Stimulated activated naive CD8-positive, alpha-beta T cell treated with anti-CD3 and anti-CD28 coated beads, Interleukin-15, amount 100 ng/mL, for 72 hours (primary cell): ENCODE results near the gene ERGIC3.

Experiments
- ATAC-seq: fragments of 150-1000 bp; cut with Tn5 transposase; 2 replicates; pipeline ENCODE4 v1.10.0; 2021; ENCODE audit warnings: mild to moderate bottlenecking, moderate library complexity
- DNase-seq, 2 donors: peaks; one replicate each; pipeline ENCODE4 v3.0.0; 2021 to 2022
- H3K27ac Mint-ChIP-seq, 2 donors: one replicate each; pipeline ENCODE4 v1.8.0; 2022; ENCODE audit warnings: mild to moderate bottlenecking in 2 of 2, mixed read lengths in 2 of 2, moderate library complexity in 2 of 2
- H3K27me3 Mint-ChIP-seq: one replicate; pipeline ENCODE4 v1.8.0; 2022; ENCODE audit warnings: mixed read lengths
- H3K4me1 Mint-ChIP-seq: one replicate; pipeline ENCODE4 v1.8.0; 2022; ENCODE audit warnings: mild to moderate bottlenecking, mixed read lengths
- H3K4me3 Mint-ChIP-seq, 2 donors: one replicate each; pipeline ENCODE4 v1.8.0; 2022; ENCODE audit warnings: mild to moderate bottlenecking in 2 of 2, mixed read lengths in 2 of 2, moderate library complexity in 1 of 2
- H3K9me3 Mint-ChIP-seq, 2 donors: one replicate each; pipeline ENCODE4 v1.8.0; 2022; ENCODE audit warnings: mixed read lengths in 2 of 2

Gene ERGIC3

DNA sequence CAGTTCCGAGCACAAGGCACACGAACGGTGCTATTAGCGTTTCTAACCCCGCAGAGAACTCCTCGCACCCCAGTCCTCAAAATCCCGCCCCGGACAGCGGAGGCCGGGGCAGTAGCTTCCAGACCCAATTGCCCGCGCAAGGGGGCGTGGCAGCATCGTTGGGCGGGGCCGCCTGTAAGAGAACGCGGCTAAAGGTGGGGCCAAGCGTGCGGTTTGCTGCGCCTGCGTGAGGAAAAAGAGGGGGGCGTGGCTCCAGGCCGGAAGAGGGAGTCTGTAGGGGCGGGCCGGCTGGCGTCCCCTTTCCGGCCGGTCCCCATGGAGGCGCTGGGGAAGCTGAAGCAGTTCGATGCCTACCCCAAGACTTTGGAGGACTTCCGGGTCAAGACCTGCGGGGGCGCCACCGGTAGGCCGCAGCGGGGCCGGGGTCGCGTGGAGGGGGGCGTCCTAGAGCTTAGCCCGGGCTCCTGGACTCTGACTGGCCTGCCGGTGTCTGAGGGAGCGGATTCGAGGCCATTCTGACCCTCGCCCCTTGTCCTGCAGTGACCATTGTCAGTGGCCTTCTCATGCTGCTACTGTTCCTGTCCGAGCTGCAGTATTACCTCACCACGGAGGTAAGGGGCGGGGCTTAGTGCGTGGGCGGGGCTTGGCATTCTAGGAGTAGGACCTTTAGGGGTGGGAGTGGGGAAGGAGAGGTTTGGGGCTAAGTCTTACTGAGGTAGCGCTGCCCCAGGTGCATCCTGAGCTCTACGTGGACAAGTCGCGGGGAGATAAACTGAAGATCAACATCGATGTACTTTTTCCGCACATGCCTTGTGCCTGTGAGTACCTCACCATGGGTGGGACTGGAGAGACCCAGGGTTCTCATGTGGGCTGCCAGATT lies at the start of gene ERGIC3:
TSS of gene ERGIC3 (plus strand) at position 296 of the 880 bp plus-strand sequence. CDS start at position 316, 20 bp downstream.
- Mint-ChIP-seq H3K4me3 (peak within 1 kb of the TSS; percentile 92 to 93), H3K27ac (peak within 1 kb of the TSS; percentile 97), H3K9me3 (no peaks in the 10 kb centered on the region), H3K27me3 (no peaks in the 10 kb centered on the region), H3K4me1 (peaks cover 13% of the 10 kb centered on the region)
- DNase-seq (peak; percentile 97 to 98), ATAC-seq (peak; percentile 99)

GRCh38 chr20:35492352-35492751 lies 49.5 kb upstream of the ERGIC3 start:
- DNase-seq (no peak), ATAC-seq (no peak)
- peaks cover 46% of the 10 kb centered on the region for H3K4me1 Mint-ChIP-seq
- peak overlapping the region; percentile 89 to 99 for H3K27ac Mint-ChIP-seq
- no peaks in the 10 kb centered on the region for H3K9me3 Mint-ChIP-seq
- no peaks in the 10 kb centered on the region for H3K27me3 Mint-ChIP-seq
- peak overlapping the region; percentile 92 to 100 for H3K4me3 Mint-ChIP-seq

DNA sequence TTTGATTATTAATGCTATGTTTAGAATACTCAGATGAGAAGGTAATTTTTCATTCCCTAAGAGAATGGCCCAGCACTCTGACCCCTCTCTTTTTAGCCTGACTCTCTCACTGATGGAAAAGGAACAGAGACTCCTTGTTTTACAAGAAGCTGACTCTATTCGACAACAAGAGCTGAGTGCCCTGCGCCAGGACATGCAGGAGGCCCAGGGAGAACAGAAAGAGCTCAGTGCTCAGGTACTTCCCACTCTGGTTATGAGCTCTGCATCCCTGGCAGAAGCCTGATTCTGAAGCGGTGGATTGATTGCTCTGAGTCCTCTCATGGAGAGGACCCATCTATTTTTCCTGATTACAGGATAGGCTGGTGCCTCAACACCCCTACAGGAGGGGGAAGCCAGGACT lies 45.4 kb upstream of the ERGIC3 start:
- peaks cover 18% of the 10 kb centered on the region for H3K4me1 Mint-ChIP-seq
- ATAC-seq (no peak), DNase-seq (no peak)
- H3K4me3 Mint-ChIP-seq = no peak overlapping the region
- H3K27me3 Mint-ChIP-seq = no peaks in the 10 kb centered on the region
- H3K9me3 Mint-ChIP-seq = no peaks in the 10 kb centered on the region
- H3K27ac Mint-ChIP-seq = no peak overlapping the region

- Mint-ChIP-seq H3K27ac (peak overlapping the region in 1 of 2 donors; percentile 55), H3K4me1 (peaks cover 14% of the 10 kb centered on the region), H3K27me3 (no peaks in the 10 kb centered on the region), H3K4me3 (no peak overlapping the region), H3K9me3 (no peaks in the 10 kb centered on the region)
- DNase-seq (no peak), ATAC-seq (no peak)
These were observed 44.6 kb upstream of the ERGIC3 start for GRCh38 chr20:35497320-35497719.

GRCh38 chr20:35497780-35498189 lies 44.1 kb upstream of the ERGIC3 start:
- H3K4me3 Mint-ChIP-seq = no peak overlapping the region
- no peaks in the 10 kb centered on the region for H3K9me3 Mint-ChIP-seq
- H3K4me1 Mint-ChIP-seq = peaks cover 11% of the 10 kb centered on the region
- ATAC-seq = no peak
- no peaks in the 10 kb centered on the region for H3K27me3 Mint-ChIP-seq
- DNase-seq = no peak
- H3K27ac Mint-ChIP-seq = peak overlapping the region in 1 of 2 donors; percentile 55

DNA sequence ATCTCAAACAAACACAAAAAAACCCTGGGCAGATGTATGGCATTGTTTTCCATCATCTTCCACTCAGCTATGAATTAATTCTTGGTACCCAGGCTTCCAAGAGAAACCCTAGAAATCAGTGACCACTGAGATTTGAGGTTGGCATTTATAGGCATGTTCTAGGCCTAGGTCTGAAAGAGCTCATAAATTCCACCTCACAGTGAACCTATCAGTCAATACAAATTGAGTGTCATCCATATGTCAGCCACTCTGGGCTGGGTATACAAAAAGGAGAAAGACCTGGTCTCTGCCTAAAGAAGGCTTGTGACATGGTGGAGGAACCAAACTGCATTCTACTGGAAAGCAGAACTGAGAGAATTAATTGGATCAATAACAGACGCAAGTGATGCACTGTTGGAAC lies 42.6 kb upstream of the ERGIC3 start:
- Mint-ChIP-seq H3K4me3 (no peak overlapping the region), H3K27ac (no peak overlapping the region), H3K27me3 (no peaks in the 10 kb centered on the region), H3K9me3 (no peaks in the 10 kb centered on the region), H3K4me1 (peaks cover 21% of the 10 kb centered on the region)
- ATAC-seq (no peak), DNase-seq (no peak)

DNA sequence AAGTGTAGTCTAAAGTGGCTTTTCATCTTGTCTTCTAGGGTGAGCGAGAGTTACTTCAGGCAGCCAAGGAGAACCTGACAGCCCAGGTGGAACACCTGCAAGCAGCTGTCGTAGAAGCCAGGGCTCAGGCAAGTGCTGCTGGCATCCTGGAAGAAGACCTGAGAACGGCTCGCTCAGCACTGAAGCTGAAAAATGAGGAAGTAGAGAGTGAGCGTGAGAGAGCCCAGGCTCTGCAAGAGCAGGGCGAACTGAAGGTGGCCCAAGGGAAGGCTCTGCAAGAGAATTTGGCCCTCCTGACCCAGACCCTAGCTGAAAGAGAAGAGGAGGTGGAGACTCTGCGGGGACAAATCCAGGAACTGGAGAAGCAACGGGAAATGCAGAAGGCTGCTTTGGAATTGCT lies 39.5 kb upstream of the ERGIC3 start:
- no peaks in the 10 kb centered on the region for H3K9me3 Mint-ChIP-seq
- no peaks in the 10 kb centered on the region for H3K27me3 Mint-ChIP-seq
- H3K27ac Mint-ChIP-seq = peak overlapping the region in 1 of 2 donors; percentile 46
- no peak overlapping the region for H3K4me3 Mint-ChIP-seq
- peaks cover 49% of the 10 kb centered on the region for H3K4me1 Mint-ChIP-seq
- DNase-seq (no peak), ATAC-seq (no peak)

GRCh38 chr20:35503281-35503680 lies 38.6 kb upstream of the ERGIC3 start:
- H3K4me1 Mint-ChIP-seq = peaks cover 50% of the 10 kb centered on the region
- no peaks in the 10 kb centered on the region for H3K27me3 Mint-ChIP-seq

GRCh38 chr20:35503841-35504561 lies 37.9 kb upstream of the ERGIC3 start:
- H3K4me3 Mint-ChIP-seq = no peak overlapping the region
- H3K4me1 Mint-ChIP-seq = peaks cover 50% of the 10 kb centered on the region
- DNase-seq = no peak
- no peaks in the 10 kb centered on the region for H3K9me3 Mint-ChIP-seq
- peak overlapping the region; percentile 48 to 79 for H3K27ac Mint-ChIP-seq
- no peak for ATAC-seq
- H3K27me3 Mint-ChIP-seq = no peaks in the 10 kb centered on the region

More at GRCh38 chr20:35503281-35503680, 38.6 kb upstream of the ERGIC3 start:
- DNase-seq (no peak), ATAC-seq (no peak)
- no peaks in the 10 kb centered on the region for H3K9me3 Mint-ChIP-seq
- H3K27ac Mint-ChIP-seq = peak overlapping the region in 1 of 2 donors; percentile 90
- no peak overlapping the region for H3K4me3 Mint-ChIP-seq

DNA sequence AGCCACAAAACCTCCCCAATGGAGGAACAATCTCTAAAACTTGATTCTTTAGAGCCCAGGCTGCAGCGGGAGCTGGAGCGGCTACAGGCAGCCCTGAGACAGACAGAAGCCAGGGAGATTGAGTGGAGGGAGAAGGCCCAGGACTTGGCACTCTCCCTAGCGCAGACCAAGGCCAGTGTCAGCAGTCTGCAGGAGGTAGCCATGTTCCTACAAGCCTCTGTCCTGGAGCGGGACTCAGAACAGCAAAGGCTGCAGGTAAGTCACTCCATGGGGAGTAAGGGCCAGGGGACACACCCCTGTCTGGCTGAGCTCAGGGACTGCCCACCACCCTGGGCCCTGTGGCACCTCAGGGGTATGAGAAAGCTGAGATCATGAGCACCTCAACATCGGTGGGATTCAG lies 37.1 kb upstream of the ERGIC3 start:
- no peak for DNase-seq
- H3K27ac Mint-ChIP-seq = peak overlapping the region in 1 of 2 donors; percentile 61
- H3K9me3 Mint-ChIP-seq = no peaks in the 10 kb centered on the region
- no peak overlapping the region for H3K4me3 Mint-ChIP-seq
- H3K4me1 Mint-ChIP-seq = peaks cover 50% of the 10 kb centered on the region
- H3K27me3 Mint-ChIP-seq = no peaks in the 10 kb centered on the region
- ATAC-seq = no peak

- H3K9me3 Mint-ChIP-seq = no peaks in the 10 kb centered on the region
- no peak for DNase-seq
- ATAC-seq = peak; percentile 40
- peak overlapping the region in 1 of 2 donors; percentile 60 for H3K27ac Mint-ChIP-seq
- no peaks in the 10 kb centered on the region for H3K27me3 Mint-ChIP-seq
- H3K4me3 Mint-ChIP-seq = no peak overlapping the region
- peaks cover 50% of the 10 kb centered on the region for H3K4me1 Mint-ChIP-seq
These were observed 35.7 kb upstream of the ERGIC3 start for GRCh38 chr20:35506179-35506578.

GRCh38 chr20:35506872-35507638 lies 34.8 kb upstream of the ERGIC3 start:
- H3K27me3 Mint-ChIP-seq = no peaks in the 10 kb centered on the region
- ATAC-seq = peak; percentile 68
- peaks cover 49% of the 10 kb centered on the region for H3K4me1 Mint-ChIP-seq
- H3K4me3 Mint-ChIP-seq = no peak overlapping the region
- DNase-seq = no peak
- H3K27ac Mint-ChIP-seq = peak overlapping the region; percentile 78 to 85
- no peaks in the 10 kb centered on the region for H3K9me3 Mint-ChIP-seq

DNA sequence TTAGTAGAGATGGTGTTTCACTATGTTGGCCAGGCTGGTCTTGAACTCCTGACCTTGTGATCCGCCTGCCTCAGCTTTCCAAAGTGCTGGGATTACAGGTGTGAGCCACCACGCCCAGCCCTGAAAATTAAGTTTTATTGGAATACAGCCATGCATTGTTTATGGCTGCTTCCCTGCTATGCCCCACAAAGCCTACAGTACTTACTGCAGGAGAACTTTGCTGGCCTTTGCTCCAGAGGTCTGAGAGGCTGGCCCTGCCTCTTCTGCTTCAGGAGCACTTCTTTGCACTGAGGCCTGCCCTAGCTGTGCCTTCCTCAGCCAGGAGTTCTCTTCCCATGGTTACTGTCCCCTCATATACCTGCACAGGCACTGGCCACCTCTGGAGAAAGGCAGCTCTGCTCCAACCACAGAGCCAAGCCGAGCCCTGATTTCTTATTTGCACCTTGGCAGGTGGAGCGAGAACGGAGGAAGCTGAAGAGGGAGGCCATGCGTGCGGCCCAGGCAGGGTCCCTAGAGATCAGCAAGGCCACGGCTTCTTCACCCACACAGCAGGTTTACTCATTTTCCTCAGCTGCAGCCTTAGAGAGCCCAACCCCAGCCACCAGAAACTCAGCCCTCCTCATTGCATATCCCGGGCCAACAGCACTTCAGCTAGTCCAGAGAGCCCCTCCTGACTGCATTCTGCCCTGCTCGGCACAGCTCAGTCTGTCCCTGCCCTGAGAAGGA lies 33.2 kb upstream of the ERGIC3 start:
- Mint-ChIP-seq H3K27ac (no peak overlapping the region), H3K27me3 (no peaks in the 10 kb centered on the region), H3K4me1 (peaks cover 35% of the 10 kb centered on the region), H3K4me3 (no peak overlapping the region), H3K9me3 (no peaks in the 10 kb centered on the region)
- no peak for DNase-seq
- ATAC-seq = no peak

GRCh38 chr20:35510951-35511735 lies 30.7 kb upstream of the ERGIC3 start:
- no peak overlapping the region for H3K4me3 Mint-ChIP-seq
- no peaks in the 10 kb centered on the region for H3K9me3 Mint-ChIP-seq
- no peak for DNase-seq
- no peak overlapping the region for H3K27ac Mint-ChIP-seq
- H3K4me1 Mint-ChIP-seq = peaks cover 13% of the 10 kb centered on the region
- H3K27me3 Mint-ChIP-seq = no peaks in the 10 kb centered on the region
- no peak for ATAC-seq
